GM18511 (cell line): ENCODE measurements around the gene IL16.

ENCODE experiments used
- ATAC-seq: cut with Tn5 transposase; IDR thresholded peaks from one replicate; pipeline ENCODE4 v1.9.1; 2021; ENCODE audit warnings: mild to moderate bottlenecking, moderate library complexity; ENCODE audit not compliant: unreplicated experiment

IL16 gene

DNA sequence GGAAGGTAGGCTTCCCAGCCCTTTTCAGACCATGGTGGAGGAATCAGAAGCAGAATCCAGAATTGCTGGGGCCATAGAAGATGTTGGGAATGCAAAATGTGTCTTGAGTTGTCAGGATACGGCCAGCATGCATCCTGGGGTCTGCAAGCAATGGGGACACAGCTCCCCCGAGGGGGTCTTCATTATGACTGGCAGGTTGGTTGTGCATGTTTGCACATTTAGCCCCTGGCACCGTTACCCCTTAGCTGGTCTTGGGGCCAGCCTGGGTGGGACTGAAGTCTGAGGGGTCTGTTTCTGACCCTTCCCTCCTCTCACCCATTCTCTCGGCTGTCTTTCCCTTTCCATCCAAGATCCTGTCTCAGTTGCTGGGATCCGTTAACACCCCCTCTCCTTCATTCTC lies 76.5 kb downstream of the IL16 start:
- ATAC-seq = no peak

DNA sequence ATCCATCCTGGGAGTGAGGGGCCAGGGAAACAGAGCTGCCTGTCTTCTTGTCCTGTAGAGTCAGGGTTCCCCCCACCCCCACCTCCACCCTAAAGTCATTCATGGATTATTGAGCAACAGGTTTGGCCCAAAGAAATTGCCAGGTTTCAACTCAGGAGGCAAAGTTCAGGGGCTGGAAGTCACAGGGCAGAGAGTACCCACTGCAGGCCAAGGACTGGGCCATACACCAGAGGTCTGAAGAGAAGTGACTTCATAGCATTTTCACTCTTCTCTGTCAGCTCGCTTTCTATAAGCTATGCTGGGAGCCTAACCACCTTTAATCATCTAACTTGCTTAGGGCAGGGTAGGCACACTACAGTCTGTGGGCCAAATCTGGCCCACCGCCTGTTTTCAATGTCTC lies 77.2 kb downstream of the IL16 start:
- no peak for ATAC-seq

DNA sequence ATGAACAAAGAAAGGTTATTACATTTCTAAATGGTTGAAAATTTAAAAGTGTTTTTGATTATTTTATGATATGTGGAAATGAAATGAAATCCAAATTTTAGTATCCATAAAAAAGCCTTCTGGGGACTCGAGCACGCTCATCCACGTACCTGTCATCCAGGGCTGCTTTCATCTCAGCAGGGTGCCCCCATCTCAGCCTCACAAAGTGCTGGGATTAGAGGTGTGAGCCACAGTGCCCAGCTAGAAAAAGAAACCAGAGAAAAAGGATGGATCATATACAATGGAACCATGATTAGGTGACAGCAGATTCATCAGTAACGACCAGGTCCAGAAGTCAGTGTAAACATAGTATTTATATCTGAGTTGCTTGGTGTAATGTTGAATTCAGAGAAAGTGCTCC lies 77.6 kb downstream of the IL16 start:
- no peak for ATAC-seq

DNA sequence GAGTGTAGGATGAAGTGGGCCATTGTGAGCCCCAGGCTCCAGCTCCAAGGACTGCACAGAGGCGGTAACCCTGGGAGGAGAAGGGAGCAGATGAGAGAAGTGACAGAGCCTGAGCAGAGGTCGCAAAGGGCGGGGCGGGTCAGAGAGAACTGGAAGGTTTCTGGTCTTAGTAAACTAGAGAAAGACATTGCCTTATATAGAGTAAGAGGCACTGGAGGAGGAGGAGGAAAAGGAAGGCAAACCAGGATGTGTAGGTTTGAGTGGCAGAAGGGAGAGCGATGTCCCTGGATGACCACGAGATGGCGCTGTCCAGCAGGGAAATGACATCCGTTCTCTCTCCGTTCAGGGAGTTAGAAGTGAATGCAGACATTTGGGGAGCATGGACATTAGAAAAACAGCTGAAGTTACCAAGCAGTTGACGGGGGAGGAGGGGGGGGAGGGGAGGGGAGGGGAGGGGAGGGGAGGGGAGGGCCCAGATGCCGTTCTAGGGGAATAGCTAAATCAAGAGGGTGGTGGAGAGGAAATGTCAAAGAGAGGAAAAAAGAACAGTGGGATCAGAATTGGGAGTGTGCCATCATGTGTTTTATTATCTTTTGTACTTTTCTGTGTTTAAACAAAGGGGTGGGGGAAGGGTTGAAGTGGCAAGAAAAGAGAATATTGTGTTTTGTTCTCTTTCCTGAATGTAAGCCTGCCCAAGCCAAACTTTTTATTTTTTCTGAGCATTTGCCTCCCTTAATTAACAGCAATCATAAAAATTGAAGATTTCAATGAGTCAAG lies 78.4 kb downstream of the IL16 start:
- peak; percentile 90 for ATAC-seq

DNA sequence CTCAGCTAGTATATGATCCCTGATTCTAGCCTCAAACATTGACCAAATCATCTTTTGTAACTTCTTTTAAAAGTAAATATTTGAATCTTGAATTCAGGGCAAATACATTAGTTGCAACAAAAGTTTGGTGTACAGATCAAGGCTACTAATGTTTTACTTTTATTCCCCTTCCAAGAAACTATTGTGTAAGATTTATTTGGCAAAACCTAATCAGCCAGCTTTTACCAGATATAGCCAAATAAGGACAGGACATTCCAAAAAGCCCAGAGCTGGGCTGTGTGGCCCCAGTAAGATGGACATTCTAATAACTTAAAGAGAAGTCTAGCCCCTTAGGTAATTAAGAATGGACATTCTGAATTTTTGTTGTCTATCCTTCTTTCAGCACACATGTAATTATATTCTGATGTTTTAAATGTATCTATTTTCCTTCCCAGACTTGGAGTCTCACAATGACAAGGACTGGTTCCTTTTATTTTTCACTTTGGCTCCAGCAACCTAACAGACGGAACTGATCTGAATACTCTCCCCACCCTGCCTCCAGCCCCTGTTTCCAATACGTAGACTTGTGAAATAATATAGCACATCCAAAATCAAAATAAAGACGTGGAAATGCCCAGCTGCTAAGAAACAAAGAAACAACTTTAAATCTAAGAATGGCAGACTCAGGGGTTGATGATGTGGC lies 79.2 kb downstream of the IL16 start:
- no peak for ATAC-seq

DNA sequence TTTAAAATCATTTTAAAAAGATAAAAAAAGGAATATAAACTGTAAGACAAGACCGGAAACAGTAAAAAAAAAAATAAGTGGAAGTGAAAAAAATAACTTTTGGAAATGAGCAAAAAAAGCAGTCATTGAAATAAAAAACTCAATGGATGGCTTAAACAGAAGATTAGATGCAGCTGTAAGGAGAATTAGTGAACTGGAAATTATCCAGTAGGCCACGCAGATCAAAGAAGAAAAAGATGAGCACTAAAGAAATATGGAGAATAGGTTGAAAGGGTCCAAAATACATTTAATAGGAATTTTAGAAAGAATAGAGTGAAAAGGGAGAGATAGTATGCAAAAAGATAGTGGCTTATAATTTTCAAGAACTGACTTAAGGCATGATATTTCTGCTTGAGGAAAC lies 80.3 kb downstream of the IL16 start:
- no peak for ATAC-seq

DNA sequence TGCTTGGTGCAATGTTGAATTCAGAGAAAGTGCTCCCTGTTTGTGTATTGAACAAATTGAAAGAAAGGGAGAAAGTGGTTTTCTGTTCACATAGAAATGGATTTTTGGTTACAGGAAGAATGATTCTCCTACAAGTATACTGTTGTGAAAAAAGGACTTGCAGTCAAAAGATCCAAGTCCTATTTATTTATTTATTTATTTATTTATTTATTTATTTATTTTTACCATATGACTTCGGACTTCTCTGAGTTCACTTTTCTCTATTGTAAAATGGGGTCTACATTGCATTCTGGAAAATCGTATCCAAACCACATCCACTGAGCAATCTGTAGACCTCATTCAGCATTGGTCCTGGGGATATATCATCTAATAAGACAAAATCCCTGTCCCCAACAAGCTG lies 81.2 kb downstream of the IL16 start:
- no peak for ATAC-seq

DNA sequence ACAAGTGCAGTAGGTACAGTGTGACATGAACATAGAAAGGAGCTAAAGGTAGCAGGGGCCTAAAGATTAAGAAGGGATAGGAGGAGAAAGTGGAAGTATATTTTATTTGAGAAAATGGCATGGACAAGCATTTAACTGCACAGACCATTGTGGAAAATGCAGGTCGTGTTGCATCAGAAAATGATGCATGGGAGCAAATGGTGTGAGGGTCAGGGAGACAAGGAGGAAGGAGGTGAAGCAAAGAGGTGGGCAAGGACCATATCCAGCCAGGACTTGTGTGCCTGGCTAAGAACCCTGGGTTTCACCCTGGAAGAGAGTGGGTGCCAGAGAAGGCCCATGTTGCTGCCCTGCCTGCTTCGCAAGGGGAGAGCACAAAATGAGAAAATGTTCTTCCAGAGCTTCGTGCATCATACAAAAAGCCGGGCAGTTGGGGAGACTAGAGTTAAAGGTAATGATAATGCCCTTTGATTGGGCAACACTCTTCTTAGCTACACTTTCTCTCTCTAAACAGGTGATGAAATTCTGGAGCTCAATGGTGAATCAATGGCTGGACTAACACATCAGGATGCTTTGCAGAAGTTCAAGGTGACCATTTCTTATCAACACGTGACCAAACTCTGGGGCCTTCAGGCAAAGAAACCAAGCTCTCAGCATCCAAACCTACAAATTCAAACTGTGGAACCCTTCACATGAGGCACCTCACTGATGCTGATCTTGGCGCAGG lies 81.8 kb downstream of the IL16 start:
- ATAC-seq = no peak

DNA sequence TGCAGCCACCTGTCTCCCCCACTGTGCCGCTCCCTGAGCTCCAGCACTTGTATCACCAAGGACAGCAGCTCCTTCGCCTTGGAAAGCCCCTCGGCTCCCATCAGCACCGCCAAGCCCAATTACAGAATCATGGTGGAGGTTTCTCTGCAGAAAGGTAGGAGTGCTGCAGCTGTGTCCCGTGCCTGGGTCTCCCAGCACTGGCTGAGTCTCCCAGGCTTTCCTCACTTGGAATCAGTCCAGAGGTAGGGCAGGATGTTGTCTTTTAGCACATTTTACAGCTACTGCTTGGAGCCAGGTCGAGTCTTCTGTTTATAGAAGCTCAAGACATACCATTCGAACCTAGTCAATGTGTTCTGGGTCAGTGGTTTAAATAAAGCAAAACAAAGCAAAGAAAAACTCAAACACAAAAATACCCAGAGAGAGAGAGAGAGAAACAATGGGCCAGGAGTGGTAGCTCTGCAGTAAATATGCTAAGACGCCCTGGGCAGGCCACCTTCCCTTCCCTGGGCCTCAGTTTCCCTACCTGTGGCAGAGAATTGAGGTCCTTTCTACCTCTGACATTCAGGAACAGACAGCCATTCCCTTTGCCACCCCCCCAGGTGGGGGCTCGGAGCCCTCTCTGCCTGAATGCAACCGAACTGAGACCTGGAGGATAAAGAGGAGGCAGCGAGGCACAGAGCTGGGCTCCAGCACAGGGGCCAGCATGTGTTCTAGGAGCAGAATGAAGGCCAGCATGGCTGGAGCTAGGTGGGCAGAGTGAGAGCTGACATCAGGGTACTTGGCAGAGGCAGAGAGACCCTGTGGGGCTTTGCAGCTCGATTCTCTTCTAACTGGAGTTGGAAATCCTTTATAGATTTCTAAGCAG lies 83.2 kb downstream of the IL16 start:
- no peak for ATAC-seq

DNA sequence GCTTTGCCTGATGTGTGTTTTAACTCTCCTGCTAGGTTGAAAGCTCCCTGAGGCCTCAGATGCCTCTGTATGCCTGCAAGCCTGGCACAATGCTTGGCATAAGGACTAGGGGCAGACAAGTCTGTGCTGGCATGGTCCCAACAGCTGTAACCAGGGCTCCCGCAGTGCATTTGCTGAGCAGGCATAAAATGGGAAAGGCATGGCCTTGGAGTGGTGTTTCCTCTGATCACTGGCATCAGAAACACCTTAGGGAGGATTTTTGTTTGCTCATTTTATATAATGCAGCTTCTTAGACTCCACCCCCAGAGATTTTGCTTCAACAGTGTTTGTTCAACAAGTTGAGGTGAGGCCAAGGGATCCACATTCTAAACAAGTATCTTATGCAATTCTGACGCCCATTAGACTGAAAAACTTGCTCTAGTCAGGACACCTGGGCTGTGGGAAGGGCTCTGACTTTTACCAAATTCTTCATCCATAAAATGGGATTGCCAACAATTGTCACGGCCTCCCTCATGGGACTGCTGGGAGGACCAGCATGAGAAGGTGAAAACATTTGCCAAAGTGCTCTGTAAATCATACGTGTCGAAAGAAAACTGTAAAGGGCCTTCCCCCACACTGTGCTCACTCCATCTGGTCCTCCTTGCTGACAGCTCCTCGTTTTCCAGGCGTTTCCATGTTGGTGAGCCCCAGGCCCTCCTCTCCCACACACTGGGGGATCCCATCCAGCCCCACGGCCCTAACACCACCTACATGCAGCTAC lies 84.2 kb downstream of the IL16 start:
- ATAC-seq = no peak

DNA sequence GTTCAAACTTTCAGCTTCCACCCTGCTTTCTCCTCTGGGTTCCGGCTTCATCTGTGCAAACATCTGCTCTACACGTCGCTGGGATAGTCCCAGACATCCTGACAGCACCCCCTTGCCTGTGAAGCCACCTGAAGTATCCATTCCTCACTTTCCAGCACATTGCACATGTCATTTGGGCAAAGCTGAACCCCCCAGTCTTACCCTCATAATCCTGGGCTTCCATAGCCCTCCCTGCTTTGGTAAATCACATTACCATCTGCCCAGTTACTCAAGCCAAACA lies 84.7 kb downstream of the IL16 start:
- no peak for ATAC-seq

DNA sequence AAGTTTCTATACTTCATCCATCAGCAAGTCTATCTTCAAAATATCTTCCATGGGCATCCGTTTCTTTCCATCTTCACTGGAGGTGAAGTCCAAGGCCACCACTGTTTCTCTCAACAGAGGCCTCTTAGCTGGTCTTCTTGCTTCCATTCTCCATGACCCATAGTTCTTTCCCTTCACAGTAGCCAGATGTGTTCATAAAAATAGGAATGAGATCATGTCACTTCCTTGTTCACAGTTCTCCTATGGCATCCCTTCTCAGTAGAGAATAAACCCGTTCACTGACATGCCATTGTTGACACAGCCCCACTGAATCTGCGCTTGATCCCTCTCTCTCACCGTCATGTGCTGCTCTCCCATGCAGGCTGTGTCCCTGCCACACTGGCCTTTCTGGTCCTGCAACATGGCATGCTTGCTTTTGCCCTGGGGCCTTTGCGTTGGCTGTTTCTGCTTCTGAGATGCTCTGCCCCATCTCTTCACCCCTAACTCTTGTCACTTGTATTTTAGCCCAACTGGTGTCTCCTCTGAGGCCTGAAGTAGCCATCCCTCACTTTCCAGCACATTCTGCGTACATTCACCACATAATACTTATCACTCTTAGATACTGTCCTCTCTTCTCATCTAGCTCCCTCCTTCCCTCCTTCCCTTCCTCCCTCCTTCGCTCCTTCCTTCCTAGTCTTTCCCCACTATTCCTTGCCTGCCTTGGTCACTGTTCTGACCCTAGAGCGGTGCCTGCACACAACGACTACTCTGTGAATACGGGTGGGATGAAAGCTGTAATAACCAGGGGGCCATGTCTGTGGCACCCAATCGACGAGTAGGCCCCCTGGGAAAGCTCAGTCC lies 85.3 kb downstream of the IL16 start:
- no peak for ATAC-seq

DNA sequence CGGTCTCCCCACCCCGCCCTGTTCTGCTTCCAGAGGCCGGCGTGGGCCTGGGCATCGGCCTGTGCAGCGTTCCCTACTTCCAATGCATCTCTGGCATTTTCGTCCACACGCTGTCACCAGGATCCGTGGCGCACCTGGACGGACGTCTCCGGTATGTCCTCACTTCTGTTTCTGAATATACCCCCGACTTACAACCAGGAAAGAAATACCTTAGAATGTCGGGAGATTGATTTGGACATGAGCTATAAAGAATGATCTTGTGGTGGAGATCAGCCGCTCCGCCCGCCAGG lies 85.9 kb downstream of the IL16 start:
- ATAC-seq = no peak

DNA sequence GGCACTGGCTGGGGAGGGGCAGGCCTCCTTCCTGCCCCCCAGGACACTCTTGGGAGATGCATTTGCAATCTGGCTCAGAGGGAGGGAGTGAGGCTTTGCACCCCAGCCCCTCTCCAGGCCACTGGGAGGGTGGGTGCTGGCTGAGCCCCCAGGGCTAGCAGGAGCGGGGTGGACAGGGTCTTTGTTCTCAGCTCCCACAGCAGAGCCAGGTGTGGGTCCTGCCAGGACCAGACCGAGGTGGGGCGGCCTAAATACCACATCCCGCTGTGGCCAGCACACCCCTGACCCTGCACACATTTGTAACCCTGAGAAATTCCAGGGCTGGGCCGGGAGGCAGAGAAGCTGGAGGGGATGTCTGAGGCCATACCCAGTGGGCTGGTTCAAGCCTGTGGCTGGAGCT lies 86.2 kb downstream of the IL16 start:
- no peak for ATAC-seq

DNA sequence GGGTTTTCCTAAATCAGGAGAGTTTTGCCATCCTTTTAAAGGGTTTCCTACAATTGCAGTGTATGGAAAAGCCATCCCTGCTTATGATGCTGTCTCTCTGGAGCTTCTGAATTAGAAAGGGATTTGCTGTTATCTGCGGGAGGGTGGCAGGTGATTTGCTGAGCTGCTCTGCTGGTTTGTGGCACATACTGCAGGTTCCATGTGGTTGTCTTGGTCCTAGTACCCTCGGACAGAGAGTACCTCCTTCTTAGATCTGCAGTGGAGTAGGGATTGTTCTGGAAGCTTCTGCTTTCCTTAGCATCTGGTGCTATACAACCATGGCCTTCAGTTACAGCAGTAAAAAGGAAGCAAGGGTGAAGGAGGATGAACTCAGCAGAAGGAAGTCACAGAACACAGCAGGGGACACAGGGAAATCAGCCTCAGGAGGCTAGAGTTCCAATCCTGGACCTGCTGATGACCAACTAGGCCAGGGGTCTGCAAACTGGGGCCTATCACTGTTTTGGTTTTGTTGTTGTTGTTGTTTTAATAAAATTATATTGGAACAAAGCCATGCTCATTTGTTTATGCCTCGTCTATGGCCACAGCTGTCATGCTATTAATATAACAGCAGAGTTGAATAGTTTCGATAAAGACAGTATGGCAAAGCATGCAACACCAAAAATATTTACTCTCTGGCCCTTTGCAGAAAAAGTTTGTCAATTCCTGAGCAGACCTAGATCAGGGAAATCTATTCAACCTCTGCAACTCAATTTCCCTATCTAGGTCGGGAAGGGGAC lies 87.8 kb downstream of the IL16 start:
- peak; percentile 66 for ATAC-seq

DNA sequence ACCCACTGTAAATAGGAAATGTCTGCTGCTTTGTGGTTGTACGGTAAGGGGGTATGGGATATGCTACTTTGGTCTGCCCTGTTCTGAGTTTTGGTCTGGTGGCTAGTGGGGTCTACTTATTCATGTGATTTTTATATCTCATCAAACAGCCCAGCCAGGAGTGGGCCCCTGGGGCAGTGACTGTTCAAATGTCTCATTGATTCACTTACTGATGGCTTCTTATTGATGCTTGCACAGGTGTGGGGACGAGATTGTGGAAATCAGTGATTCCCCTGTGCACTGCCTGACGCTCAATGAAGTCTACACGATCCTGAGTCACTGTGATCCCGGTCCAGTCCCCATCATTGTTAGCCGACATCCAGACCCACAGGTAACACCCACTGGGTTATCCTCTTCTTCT lies 88.8 kb downstream of the IL16 start:
- ATAC-seq = no peak

DNA sequence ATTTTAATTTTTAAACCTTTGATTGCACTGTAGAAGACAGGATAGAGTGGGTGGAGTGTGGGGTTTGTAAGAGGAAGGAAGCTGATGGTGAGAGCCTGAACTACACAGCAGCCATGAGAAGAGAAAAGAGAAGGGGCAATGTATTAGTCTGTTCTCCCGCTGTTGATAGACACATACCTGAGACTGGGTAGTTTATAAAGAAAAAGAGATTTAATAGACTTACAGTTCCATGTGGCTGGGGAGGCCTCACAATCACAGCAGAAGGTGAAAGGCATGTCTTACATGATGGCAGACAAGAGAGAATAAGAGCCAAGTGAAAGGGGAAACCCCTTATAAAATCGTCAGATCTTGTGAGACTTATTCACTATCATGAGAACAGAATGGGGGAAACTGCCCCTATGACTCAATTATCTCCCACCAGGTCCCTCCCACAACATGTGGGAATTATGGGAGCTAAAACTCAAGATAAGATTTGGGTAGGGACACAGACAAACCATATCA lies 90.0 kb downstream of the IL16 start:
- peak; percentile 54 for ATAC-seq

DNA sequence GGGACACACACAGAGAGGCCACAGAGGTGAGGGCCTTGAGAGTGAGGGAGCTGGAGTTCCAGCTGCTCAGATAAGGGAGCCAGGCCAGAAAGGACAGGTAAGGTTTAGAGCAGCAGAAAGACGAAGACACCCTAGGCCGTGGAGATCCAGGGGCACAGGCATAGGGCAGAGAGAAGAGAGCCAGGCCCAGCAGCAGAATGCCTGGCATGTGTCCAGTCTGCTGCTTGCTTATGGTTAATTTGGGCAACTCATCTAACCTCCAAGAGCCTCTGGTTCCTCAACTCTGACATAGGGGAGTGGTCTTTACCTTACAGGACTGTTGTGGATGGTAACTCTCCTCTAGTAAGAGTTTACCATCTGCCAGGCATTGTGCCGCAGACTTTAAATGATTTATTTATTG lies 91.4 kb downstream of the IL16 start:
- ATAC-seq = no peak

DNA sequence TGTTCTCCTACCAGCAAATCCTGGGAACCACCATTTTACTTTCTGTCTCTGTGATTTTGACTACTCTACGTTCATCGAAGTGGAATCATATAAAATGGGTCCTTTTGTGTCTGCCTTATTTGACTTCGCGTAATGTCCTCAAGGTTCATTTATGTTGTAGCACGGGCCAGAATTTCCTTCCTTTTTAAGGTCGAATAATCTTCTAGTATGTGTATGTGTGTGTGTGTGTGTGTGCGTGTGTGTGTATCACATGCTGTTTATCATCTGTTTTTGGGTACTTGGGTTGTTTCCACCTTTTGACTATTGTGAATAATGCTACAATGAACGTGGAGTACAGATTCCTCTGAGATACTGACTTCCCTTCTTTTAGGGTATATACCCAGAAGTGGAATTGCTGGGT lies 91.9 kb downstream of the IL16 start:
- no peak for ATAC-seq
